PC-9 (cell line): ENCODE data around the gene IQCH. TPM values are rescaled to one million over a fixed set of nuclear protein-coding genes. Genes with fewer than 3 reads are reported as not detected.

Experiments
- BruUV-seq: library from RNA; stranded (reverse); fragments of 400-500 nt; replicated peaks from 2 replicates; lab custom pipeline; 2021; lab: Mats Ljungman, UMichigan
- CTCF ChIA-PET: fragments of 300-600 bp; sonication (Branson Sonifier 250); formaldehyde crosslinking; loops from one replicate; lab custom pipeline; 2022; ENCODE audit warnings: antibody characterized with exemption; lab: Charles Lee
- POLR2A ChIA-PET: fragments of 300-600 bp; sonication (Branson Sonifier 250); formaldehyde crosslinking; loops from one replicate; lab custom pipeline; 2022; ENCODE audit warnings: antibody characterized with exemption; ENCODE audit not compliant: unreplicated experiment; lab: Charles Lee
- DNase-seq, 2 experiments: peaks; one replicate each; pipeline versions ENCODE4 v3.0.0 to v3.0.0-alpha.2; 2015 to 2022; ENCODE audit warnings: mixed read lengths in 1 of 2
- H2AFZ ChIP-seq: fragments of 200-600 bp; sonication (generic); 2 replicates; pipeline ENCODE4 v1.8.1; 2017; ENCODE audit warnings: antibody characterized with exemption
- H3F3A ChIP-seq: fragments of 200-600 bp; sonication (generic); 2 replicates; pipeline ENCODE4 v1.8.1; 2017; ENCODE audit warnings: antibody characterized with exemption, mild to moderate bottlenecking, low read depth; ENCODE audit not compliant: insufficient read depth
- H3K27ac ChIP-seq: fragments of 200-600 bp; sonication (generic); 2 replicates; pipeline ENCODE4 v1.6.1; 2016; ENCODE audit warnings: mixed run types
- H3K27me3 ChIP-seq: fragments of 200-600 bp; sonication (generic); 2 replicates; pipeline ENCODE4 v1.6.1; 2016; ENCODE audit warnings: low read depth, mixed run types; ENCODE audit not compliant: insufficient read depth
- H3K36me3 ChIP-seq: fragments of 200-600 bp; sonication (generic); 2 replicates; pipeline ENCODE4 v1.6.1; 2016; ENCODE audit warnings: low read depth, mixed run types
- H3K4me1 ChIP-seq: fragments of 200-600 bp; sonication (generic); replicated peaks from 2 replicates; pipeline ENCODE4 v1.6.1; 2016; ENCODE audit warnings: mixed run types; ENCODE audit not compliant: insufficient read depth
- H3K4me2 ChIP-seq: fragments of 200-600 bp; sonication (generic); 2 replicates; pipeline ENCODE4 v1.6.1; 2017; ENCODE audit warnings: mixed run types
- H3K4me3 ChIP-seq: fragments of 200-600 bp; sonication (generic); 2 replicates; pipeline ENCODE4 v1.6.1; 2016; ENCODE audit warnings: mixed run types
- H3K79me2 ChIP-seq: fragments of 200-600 bp; sonication (generic); 2 replicates; pipeline ENCODE4 v1.6.1; 2017; ENCODE audit warnings: low read depth, mixed run types
- H3K9me2 ChIP-seq: fragments of 200-600 bp; sonication (generic); 2 replicates; pipeline ENCODE4 v1.8.1; 2017; ENCODE audit warnings: mild to moderate bottlenecking; ENCODE audit not compliant: insufficient read depth
- H3K9me3 ChIP-seq: fragments of 200-600 bp; sonication (generic); 2 replicates; pipeline ENCODE4 v1.8.1; 2016; ENCODE audit warnings: low read depth; ENCODE audit not compliant: insufficient read depth
- H4K20me1 ChIP-seq: fragments of 200-600 bp; sonication (generic); 2 replicates; pipeline ENCODE4 v1.8.1; 2017; ENCODE audit not compliant: insufficient read depth
- EZH2 ChIP-seq: fragments of 200-600 bp; sonication (generic); IDR thresholded peaks from 2 replicates; pipeline ENCODE4 v1.8.0; 2017; ENCODE audit warnings: antibody characterized with exemption, low read depth
- intact Hi-C: fragments of 100-400 bp; cut with micrococcal nuclease; formaldehyde crosslinking; loops from one replicate; pipeline ENCODE4 v1.10.0; 2022; ENCODE audit not compliant: unreplicated experiment
- total RNA-seq: library from RNA; stranded (reverse); gene quantifications from 2 replicates; pipeline ENCODE4 v1.2.3, GENCODE V29; 2021
- TF ChIP-seq, protein P1 (sequence below): fragments of 200-600 bp; sonication (generic); conservative IDR thresholded peaks from 2 replicates; pipeline ENCODE4 v1.6.1; 2017; ENCODE audit warnings: mixed run types, antibody characterized with exemption, mild to moderate bottlenecking, moderate library complexity

IQCH gene
- total RNA-seq, 1 experiment from 2014 or later: 7.5 TPM

DNA sequence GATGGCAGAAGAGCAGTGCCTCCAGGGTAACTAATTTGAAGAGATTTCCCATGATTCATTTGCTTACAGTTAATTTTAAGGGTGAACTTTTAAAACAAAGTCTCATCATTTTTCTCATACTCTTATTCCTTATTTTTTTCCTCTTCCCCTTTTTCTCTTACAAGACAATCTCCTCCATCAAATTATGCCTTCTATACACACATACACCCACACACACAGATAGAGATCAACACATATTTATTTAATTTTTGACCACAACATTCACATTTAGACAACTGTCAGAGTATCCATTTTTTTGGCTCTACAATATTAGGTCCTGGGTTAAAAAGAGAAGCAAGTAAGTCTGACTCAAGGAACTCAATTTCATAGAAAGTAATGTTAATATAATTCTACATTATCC lies 37.7 kb upstream of the IQCH start:
- TF ChIP-seq, protein P1, sequence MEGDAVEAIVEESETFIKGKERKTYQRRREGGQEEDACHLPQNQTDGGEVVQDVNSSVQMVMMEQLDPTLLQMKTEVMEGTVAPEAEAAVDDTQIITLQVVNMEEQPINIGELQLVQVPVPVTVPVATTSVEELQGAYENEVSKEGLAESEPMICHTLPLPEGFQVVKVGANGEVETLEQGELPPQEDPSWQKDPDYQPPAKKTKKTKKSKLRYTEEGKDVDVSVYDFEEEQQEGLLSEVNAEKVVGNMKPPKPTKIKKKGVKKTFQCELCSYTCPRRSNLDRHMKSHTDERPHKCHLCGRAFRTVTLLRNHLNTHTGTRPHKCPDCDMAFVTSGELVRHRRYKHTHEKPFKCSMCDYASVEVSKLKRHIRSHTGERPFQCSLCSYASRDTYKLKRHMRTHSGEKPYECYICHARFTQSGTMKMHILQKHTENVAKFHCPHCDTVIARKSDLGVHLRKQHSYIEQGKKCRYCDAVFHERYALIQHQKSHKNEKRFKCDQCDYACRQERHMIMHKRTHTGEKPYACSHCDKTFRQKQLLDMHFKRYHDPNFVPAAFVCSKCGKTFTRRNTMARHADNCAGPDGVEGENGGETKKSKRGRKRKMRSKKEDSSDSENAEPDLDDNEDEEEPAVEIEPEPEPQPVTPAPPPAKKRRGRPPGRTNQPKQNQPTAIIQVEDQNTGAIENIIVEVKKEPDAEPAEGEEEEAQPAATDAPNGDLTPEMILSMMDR: no peak
- TF ChIP-seq EZH2: no peak
- no peaks in the 10 kb centered on the region for H3K27me3 ChIP-seq
- POLR2A ChIA-PET: no interaction called here
- intact Hi-C loops: no loop called here
- 0 out of 2 replicates have a peak, but pooled peaks cover 5% of the 10 kb centered on the region for H3K79me2 ChIP-seq
- no peaks in the 10 kb centered on the region for H3K9me2 ChIP-seq
- H3K4me3 ChIP-seq: no peak overlapping the region
- H4K20me1 ChIP-seq: no peaks in the 10 kb centered on the region; the same call in 1 of the 2 replicates
- no peak overlapping the region for H2AFZ ChIP-seq
- no peak overlapping the region for H3K27ac ChIP-seq
- no peaks in the 10 kb centered on the region for H3K36me3 ChIP-seq
- H3K4me1 ChIP-seq: no peaks in the 10 kb centered on the region
- no peak overlapping the region for H3K4me2 ChIP-seq
- CTCF ChIA-PET: interaction anchor here (0.6 kb wide), 2 partner anchors 42 to 94 kb away, joined by 5 to 6 read pairs; no protein-coding TSS in a partner anchor
- no peak for DNase-seq
- no peaks in the 10 kb centered on the region for H3K9me3 ChIP-seq
- no TSS peak for BruUV-seq
- no peaks in the 10 kb centered on the region for H3F3A ChIP-seq

DNA sequence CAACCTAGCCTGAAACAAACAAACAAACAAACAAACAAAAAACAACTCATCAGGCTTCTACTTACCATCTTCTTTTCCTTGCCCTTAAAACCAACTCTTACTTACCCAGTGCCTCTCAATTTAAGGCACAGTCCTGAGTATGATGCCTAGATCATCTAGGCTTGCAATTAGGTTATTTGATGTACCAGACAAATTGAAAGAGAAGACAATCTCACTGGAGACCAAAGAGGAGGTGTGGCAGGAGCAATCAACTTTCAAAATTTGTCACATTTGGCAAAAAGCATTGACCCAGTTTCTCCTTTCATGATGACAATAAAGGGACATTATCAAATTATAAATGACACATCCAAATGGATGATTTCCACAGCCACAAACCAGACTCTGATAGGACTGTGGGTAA lies 36.2 kb upstream of the IQCH start:
- Histone ChIP-seq H3K4me2 (no peak overlapping the region), H3K9me2 (no peaks in the 10 kb centered on the region), H2AFZ (no peak overlapping the region), H3K4me3 (no peak overlapping the region), H3F3A (no peaks in the 10 kb centered on the region), H3K9me3 (no peaks in the 10 kb centered on the region), H3K79me2 (0 out of 2 replicates have a peak, but pooled peaks cover 5% of the 10 kb centered on the region), H3K36me3 (no peaks in the 10 kb centered on the region), H3K4me1 (no peaks in the 10 kb centered on the region), H3K27ac (no peak overlapping the region), H3K27me3 (no peaks in the 10 kb centered on the region), H4K20me1 (no peaks in the 10 kb centered on the region; the same call in 1 of the 2 replicates)
- ChIA-PET POLR2A (interaction anchor here (0.6 kb wide), 1 partner anchor 304 kb away, joined by 4 read pairs; no protein-coding TSS in a partner anchor), CTCF (no interaction called here)
- DNase-seq: no peak
- TF ChIP-seq, protein P1: no peak
- TF ChIP-seq EZH2: no peak
- no TSS peak for BruUV-seq
- intact Hi-C loops: no loop called here

DNA sequence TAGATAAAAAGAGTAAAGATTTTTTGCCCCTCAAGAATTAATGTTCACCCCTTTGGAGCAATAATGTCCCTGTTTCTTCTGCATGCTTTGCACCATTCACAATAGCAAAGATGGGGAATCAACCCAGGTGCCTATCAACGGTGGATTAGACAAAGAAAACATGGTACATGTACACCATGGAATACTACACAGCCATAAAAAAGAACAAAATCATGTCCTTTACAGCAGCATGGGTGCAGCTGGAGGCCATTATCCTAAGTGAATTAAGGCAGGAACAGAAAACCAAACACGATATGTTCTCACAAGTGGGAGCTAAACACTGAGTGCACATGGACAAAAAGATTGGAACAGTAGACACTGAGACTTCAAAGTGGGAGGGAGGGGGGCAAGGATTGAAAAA lies 35.3 kb upstream of the IQCH start:
- TF ChIP-seq, protein P1: no peak
- no peak for TF ChIP-seq EZH2
- no peaks in the 10 kb centered on the region for H3K27me3 ChIP-seq
- no peaks in the 10 kb centered on the region for H3K9me3 ChIP-seq
- intact Hi-C loops: no loop called here
- H3F3A ChIP-seq: no peaks in the 10 kb centered on the region
- H3K4me1 ChIP-seq: no peaks in the 10 kb centered on the region
- DNase-seq: no peak
- no peak overlapping the region for H3K4me3 ChIP-seq
- POLR2A ChIA-PET: interaction anchor here (0.6 kb wide), 1 partner anchor 303 kb away, joined by 4 read pairs; no protein-coding TSS in a partner anchor
- H2AFZ ChIP-seq: no peak overlapping the region
- H4K20me1 ChIP-seq: no peaks in the 10 kb centered on the region; the same call in 1 of the 2 replicates
- no peak overlapping the region for H3K4me2 ChIP-seq
- no peaks in the 10 kb centered on the region for H3K9me2 ChIP-seq
- no peak overlapping the region for H3K27ac ChIP-seq
- BruUV-seq: no TSS peak
- 0 out of 2 replicates have a peak, but pooled peaks cover 5% of the 10 kb centered on the region for H3K79me2 ChIP-seq
- H3K36me3 ChIP-seq: no peaks in the 10 kb centered on the region
- CTCF ChIA-PET: no interaction called here
